NCI-H2196 (cell line): ENCODE data around the gene SPRN.
"Not testable (repeated sequence)": the region's sequence is repeated elsewhere in the genome, so short reads cannot be mapped to it uniquely, and the experiment has no call there.

Experiments
- DNase-seq: peaks from one replicate; lab custom pipeline; 2025; ENCODE audit not compliant: unreplicated experiment; lab: John Stamatoyannopoulos, UW

The SPRN gene

DNA sequence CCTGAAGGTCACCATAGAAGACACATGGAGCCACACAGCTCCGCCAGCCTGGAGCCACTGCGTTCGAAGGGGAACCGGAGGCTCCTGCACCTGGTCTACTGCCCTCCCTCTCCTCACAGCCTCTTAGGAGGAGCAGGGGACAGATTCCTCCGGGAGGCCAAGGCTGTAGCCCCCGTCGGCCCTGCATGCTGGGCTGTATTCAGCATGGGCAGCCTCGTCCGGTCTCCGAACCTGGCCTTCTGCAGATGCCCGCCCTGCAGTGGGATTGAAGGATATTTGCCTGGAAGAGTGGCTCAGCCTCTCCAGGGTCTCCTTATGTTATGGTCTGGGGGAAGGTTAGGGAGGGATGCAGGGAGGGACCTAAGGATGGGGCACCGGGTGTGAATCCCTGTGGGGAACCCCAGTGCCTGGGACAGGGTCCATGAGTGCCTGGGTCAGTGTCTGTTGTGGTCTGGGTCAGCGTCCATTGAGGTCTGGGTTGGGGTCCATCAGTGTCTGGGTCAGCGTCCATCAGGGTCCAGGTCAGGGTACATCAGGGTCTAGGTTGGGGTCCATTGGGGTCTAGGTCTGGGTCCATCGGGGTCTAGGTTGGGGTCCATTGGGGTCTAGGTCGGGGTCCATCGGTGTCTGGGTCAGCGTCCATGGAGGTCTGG, 16.3 kb upstream of the SPRN start:
- no peak for DNase-seq

DNA sequence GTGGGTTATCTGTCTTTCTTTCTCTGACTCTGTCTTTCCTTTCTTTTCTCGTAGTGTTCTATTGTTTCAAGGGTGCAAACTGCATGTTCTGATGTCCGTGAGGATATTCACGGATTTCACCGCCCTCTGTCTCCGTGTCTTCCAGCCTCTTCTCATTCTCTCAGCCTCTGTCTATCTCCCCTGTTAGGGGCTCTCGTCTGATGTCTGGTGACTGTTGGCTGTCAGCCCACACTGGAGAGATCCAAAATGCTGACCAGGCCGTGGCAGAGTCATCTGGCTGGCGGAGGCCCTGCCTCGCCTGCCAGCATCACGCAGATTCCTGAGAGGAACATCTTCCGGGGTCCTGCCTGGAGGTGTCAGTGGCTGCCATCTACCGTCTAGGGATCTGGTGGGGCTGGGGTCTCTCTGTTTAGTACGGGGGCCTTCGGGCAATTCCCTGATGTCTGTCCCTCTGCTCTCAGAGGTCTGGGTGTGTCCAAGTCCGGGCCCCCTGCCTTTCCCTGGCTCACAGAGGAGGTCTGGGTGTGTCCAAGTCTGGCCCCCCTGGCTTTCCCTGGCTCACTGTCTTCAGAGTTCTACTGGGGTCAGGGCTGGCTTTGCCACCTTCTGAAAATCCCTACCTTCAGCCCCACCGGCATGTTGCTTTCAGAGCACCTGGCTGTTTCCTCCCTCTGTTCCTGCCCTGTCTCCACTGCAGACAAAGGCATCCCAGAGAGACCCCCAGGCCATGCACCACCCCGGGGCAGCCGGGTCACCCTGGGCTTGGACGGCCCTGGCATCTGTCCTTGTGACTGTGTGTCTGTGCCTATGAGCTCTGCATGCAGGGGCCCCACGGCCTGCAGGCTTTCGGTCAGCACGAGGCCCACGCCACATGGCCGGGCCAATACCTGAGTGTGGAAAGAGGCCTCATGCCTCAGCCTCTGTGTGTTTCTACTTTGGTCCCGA, 15.4 kb upstream of the SPRN start:
- DNase-seq, result no peak

DNA sequence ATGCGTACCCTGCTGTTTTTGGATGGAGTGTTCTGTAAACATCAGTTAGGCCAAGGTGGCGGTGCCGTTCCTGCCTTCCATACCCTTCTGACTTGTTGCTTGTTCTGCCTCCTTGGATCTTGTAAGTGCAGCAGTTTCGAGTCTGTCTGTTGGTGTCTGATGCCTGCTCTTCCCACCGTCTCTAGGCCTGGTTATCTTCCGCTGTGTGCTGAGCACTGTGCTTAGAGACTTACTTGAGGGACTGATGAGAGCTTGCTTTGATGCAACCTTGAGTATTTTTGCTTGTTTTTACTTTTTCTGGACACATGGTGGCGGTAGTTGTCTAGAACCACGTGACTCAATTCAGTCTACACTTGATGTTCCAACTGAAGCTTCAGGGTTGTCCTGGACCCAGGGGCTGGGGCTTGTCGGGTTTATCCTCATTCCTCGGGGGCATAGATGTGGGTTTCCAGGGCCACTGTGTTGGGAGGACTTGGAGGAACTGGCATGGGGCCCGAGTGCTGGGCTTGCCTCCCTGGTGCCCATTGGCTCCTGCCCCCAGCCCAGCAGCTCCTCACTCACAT, 14.4 kb upstream of the SPRN start:
- DNase-seq, result peak; percentile 2

DNA sequence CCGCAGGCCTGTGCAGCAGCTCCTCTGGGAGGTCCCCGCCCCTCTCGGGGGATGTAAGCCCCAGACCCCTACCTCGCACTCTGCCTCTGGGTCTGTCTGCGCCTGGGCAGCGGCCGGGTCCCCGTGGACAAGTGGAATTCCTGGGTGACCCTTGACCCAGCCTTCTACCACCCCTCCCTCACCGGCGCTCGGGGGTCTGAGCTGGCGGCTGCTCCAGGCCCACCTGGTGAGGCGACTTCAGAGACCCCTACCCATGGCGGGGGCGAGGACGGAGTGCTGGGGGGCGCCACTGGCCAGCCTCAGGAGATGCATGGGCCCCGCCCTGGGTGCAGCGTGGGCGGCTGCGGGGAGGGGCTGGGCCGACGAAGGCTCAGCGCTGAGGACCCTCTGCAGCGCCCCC, 8.4 kb upstream of the SPRN start:
- DNase-seq, result not testable (repeated sequence)

DNA sequence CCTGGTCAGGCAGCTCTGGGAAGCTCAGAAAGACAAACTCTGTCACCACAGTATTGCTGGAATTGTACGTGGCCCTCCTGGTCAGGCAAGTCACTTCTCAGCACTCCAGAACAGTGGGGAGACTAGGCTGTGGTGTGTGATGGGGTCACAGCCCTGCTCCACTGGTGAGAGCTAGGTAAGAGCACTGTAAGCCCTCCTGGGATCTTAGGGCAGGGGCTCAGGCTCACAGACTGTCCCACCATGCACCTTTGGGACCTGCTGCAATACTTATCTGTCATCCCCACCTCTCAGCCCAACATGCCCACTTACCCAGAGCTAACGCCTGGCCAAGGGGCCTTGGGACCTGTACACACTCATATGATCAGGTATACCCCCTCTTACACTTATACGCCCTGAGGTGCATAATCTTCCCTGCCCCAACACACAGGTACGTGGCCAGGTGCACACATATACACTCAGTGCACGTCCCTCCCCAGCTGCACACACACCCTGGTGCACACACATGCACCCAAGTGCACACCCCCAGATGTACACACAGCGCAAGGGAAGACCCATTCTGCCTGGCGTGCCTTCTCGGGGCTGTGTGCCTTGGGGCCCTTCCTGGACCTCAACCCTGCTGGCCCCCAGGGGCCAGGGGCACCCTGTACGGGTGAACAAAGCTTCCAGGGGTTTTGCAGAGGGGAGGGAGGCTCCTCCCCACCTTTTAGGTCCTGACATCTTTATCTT, 7.6 kb upstream of the SPRN start:
- DNase-seq, result not testable (repeated sequence)

DNA sequence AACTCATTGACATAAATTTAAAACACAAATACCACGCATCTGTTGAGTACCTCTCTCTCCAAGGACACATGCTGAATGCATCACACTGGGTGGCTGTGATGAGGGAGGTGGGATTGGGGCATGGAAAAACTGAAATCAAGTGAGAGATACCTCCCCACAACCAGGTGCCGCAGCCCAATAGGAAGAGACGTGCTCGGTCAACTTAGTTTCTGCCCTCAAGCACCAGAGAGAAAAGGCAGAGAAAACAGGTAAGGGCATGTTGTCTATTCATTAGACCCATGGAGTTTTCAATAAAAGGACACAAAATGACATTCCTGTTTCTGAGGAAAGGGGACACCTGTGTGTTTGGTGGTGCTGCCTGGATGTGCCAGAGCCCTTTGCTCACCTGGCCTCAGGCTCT, 5.1 kb upstream of the SPRN start:
- not testable (repeated sequence) for DNase-seq

DNA sequence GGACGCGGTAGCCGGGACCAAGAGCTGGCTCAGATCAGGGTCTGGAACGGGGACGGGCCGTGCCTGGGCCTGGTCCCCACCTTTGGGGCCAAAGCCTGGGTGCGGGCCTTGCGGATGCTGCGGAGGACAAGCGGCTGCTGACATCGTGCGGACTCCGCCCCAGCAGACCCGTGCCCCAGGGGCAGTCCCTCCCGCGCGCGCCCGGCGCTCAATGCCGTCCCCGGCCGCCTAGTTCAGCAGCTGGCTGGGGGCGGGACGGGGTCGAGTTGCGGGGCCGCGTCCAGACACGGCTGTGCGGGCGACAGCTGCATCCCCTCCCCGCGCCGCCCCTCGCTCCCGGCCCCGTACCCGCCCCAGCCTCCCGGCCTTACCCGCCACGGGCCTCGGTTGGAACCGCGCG, 323 bp downstream of the SPRN start:
- not testable (repeated sequence) for DNase-seq

DNA sequence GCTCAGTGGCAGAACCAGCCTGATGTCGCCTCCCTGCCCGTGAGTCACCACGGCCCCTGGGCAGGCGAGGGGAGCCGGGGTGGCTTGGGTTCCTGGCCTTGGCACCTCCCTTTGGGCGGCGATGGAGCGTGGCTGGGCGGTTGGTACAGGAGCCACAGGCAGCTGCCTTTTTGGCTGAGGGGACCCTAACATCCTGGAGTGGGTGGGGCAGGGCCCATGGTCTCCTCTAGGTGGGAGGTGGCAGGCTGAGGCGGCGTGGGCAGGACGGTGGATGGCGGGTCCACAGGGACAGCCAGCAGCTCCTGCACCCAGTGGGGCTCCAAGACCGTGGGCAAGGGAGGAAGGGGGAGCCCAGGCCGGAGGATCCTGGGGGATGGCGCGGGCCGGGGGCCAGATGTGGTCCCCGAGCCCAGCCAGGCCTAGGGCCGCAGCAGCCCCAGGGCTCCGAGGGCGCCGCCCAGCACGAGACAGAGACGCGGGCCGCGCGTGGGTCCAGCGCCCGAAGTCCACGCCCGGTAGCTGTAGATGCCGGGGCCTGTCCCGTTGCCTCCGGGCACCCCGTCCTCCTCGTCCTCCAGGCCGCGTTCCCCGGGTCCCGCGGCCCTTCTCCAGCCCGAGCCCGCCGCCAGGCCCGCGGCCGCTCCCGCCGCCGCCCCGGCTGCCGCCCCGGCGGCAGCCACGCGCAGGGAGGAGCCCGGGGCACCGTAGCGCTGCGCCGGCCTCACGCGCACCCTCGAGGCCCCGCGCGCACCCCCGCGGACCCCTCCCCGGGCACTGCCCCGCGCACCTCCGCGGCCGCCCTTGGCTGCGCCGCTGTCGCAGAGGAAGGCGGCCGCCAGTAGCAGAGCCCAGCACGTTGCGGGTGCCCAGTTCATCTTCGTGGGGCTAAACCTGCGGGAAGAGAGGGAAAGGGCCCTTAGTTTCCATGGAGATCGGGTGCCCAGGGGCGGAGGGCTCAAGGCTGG, 1.3 kb downstream of the SPRN start:
- no peak for DNase-seq

DNA sequence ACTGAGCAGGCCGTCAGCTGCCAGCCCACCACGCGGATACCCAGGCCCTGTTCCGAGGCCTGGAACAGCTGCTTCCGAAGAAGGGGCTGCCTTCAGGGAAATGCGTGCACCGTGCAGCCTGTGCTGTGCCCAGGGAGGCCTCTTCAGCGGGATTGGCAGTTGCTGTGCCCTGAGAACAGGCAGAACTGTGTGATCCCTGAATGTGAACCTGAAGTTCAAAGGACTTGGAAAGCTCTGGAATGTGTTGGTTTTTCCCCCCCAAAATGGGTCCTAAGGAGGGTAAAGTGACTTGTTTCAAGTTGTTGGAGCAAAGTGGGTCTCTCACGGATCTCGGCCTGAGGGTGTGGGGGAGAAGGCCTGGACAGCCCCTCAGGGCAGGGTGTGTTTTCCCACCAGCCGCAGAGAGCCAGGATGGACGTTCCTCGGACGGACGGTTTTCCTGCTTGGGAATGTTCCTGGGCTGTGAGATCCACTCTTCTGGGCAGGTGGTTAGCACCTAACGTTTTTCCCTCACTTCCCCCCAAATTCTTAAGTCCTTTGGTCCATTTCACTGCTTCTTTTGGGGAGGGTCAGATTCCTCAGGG, 2.1 kb downstream of the SPRN start:
- no peak for DNase-seq

DNA sequence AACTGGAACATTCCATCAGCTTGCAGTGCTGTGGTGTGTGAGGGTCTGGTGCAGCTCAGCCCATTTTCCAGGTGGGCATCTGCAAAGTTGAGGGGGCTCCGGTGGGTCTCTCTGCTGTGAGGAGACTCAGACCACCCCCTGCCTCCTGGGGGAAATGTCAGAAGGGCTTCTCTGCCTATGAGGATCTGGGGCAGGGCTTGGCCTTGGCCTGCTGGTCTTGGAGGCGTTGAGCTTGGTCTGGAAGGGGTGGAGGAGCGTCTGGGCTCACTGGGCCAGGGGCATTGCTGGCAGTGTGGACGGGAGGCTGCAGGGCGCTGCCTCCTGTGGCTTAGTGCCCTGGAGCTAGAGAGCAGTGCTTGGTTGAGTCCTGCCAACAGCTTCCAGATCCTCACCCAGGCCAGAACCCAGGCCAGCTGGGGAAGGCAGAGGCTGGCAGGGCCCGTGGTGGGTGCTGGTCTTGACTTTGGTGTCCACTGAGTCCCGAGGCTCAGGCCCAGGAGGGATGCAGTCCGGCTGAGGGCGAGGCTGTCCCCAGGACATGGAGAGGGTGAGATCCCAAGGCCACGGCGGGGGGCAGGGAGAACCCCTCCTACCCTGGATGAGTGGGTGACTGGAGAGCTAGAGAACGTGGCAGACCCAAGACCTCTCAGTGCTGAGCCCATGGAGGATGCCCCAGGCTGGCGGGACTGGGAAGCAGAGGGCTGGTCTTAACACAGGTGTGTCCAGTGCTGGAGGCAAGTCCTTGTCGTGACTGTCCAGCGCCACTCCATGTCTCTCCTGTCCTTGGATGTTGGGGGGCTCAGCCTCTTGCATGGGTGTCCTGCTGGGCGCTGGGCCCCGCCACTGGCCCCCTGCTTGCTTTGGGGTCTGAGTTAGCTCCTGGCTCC, 2.8 kb downstream of the SPRN start:
- DNase-seq, result no peak

DNA sequence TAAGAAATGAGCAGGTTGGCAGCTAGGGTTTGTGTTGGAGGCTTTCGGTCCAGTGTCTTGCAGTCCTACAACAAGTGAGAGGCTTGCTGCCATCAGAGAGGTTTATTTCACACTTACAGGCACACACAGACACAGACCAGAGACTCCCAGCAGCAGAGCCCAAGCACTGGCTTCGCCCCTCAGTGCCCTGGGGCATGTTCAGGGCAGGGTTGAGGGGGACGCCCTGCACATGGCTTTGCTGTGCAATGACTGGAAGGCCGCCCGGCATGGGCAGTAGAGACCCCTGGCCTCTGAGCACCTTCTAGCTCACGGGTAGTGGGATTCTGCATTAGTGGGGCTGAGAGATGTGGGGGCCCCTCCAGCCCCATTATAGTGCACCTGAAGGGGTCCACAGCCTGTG, 3.8 kb downstream of the SPRN start:
- DNase-seq, result no peak

DNA sequence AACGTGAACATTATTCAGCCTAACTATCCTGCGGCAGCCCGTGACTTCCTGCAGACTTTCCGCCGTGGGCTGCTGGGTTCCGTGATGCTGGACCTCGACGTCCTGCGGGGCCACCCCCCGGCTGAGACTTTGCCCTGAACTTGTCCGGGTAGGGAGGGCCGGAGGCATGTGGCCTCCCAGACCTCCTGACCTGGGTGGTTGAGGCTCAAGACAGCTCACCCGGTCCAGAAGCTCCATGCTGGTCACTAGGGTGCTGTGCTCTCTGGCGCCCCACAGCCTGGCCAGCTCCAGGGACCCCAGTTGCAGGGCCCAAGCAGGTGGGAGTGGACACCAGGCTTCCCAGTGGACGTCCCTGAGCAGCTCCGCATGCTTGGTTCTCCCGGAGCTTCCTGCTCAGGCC, 4.4 kb downstream of the SPRN start:
- no peak for DNase-seq

DNA sequence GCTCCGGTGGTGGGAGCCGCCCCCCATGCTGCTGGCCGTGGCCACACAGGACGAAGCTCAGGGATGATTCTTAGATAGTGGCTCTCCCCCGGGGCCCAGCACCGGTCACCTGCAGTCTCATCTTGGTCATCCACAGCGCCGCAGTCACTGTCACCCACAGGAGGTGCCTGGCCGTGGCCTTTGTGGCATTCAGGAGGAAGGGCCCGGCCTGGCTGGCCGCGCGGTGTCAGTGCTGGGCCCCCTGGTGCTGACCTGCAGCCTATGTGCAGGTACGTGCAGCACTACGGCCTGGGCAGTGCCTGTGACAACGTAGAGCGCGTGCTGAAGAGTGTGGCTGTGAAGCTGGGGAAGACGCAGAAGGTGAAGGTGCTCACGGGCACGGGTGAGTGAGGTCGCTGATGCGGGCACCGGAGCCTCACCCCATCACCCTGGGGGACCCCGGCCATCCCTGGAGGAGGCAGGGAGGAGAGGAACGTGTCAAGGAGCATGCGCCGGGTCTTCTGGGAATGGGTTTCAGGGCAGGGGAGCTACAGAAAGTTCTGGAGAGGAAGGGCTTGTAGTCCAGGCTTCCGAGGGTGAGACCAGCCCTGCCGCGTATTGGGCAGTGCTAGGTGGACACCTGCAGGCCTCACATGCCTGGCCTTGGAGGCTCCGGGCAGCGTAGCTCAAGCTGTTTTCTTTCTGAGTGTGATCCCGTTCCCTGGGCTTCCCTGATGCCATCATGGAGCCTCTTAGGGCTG, 5.0 kb downstream of the SPRN start:
- no peak for DNase-seq

DNA sequence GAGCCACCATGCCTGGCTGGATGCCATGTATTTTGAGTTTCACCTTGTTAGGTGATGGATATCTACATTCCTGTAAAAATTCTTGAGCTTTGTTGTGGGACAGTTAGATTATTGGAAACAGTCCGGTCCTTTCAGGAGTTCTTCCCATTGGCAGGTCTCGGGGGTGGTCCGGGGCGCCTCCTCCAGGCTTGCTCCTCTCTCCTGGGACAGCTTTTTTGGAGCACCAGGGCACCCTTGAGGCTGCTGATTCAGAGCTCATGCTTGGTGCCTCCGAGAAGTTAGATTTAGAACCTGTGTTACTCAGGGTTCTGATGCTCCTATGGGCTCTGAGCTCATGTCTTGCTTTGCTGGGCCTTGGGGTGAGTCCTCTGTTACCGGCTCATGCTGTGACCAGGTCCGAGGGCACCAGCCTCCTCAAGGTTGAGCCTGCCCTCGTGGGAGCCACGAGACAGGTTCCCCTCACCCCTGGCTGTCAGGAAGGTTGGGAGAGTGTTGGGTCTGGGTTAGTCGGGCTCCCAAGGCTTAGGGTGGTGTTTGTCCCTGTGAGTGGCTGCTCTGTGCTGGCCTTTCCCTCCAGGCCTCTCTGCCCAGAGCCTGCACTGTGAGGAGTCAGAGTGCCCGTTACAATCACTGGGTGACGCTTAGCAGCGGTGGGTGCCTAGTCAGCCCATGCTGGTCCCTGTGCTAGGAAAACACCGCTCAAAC, 6.0 kb downstream of the SPRN start:
- no peak for DNase-seq

DNA sequence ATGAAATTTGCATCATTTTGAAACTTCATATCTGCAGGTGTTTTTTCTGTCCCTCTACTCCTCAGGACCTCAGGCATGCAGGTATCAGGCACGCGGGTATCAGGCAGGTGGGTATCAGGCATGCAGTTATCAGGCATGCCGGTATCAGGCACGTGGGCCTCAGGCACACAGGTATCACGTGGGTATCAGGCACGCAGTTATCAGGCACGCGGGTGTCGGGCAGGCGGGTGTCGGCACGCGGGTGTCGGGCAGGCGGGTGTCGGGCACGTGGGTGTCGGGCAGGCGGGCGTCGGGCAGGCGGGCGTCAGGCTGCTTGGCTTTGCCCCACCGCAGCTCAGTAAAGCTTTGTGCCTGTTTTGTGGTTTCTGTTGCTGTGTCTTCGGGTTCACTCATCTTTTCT, 8.7 kb downstream of the SPRN start:
- no peak for DNase-seq

DNA sequence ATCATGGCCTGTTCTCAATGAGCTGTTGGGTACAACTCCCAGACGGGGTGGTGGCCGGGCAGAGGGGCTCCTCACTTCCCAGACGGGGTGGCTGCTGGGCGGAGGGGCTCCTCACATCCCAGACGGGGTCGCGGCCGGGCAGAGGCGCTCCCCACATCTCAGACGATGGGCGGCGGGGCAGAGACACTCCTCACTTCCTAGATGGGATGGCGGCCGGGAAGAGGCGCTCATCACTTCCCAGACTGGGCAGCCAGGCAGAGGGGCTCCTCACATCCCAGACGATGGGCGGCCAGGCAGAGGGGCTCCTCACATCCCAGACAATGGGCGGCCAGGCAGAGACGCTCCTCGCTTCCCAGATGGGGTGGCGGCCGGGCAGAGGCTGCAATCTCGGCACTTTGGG, 10.0 kb downstream of the SPRN start:
- not testable (repeated sequence) for DNase-seq

DNA sequence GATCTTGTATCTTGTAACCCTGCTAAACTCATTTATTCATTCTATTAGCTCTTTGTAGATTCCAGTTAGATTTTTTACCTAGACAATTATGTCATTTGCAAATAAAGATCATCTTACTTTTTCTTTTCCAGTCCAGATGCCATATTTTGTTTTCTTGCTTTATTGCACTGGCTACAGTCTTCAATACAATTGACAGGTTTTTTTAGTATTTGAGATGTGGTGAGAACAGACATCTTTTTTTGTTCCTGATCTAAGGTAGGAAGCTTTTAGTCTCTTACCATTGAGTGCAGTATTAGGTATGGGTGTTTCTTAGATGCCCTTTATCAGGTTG, 12.1 kb downstream of the SPRN start:
- no peak for DNase-seq
